ENCODE measurements around the gene TMEM91.

DNA sequence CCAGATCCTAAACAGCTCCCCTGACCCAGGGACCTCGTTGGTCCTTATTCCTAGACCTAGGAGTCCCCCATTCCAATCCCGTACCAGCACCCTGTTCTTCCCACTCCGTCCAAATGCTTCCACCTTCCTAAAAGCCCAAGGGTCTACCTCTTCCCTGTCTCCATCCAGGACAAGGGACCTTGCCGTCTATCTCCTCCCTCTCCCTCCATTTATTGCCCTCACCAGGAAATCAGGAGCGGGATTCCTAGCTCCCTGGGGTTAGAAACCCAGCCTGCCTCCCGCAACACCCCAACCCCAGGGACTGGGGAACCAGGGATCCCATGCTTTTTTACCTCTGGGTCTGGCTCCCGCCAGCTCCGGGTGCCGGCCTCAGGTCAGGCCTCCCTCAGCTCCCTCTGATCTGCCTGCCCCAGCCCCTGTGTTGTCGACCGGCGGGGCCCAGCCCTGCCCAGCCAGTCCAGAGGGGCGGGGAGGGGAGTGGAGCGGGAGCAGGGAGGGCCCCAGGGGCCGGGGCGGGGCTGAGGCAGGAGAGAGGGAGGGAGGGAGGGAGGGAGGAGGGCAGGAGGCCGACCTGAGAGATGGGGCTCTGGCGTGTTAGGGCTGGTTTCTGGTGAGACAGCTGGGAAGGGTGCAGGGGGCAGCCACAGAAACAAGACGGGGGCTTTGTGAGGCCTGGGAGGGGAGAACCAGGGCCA is 50.8 kb downstream of the TMEM91 start, which contains the start of gene B3GNT8:
- no peak for TF ChIP-seq SAP30 (IDR thresholded peaks at IDR 0.05; ENCODE audit: borderline replicate concordance, insufficient read depth, low read depth, low read length, poor library complexity, severe bottlenecking)
- no peak for TF ChIP-seq ZNF778 (CRISPR knock-in tag; IDR thresholded peaks at IDR 0.05)
- no peak for TF ChIP-seq NONO (IDR thresholded peaks at IDR 0.05; ENCODE audit: low read depth in 2 of 2, low read length in 1 of 2)
- TF ChIP-seq JUND (IDR thresholded peaks at IDR 0.05; ENCODE audit: borderline replicate concordance, low read depth, low read length) = no peak
- no peak for TF ChIP-seq JUND (tag; IDR thresholded peaks at IDR 0.05; ENCODE audit: borderline replicate concordance, low read depth, low read length)
- TF ChIP-seq TSC22D4 (tag; IDR thresholded peaks at IDR 0.05) = no peak

All from K562 (cell line).